Stimulated activated CD4-positive, alpha-beta T cell treated with anti-CD3 and anti-CD28 coated beads, Interleukin-1b, Interleukin-23, amount 100 ng/mL, for 24 hours (primary cell): Measurements from ENCODE around the gene RBM33.

Source experiments
- DNase-seq, 4 experiments: peaks; one replicate each; pipeline ENCODE4 v3.0.0-alpha.2; 2020; ENCODE audit warnings: low read depth in 4 of 4, low spot score in 1 of 4

The RBM33 gene

GRCh38 chr7:155625557-155625956 is 18.9 kb upstream of the RBM33 start:
- DNase-seq, result no peak

DNA sequence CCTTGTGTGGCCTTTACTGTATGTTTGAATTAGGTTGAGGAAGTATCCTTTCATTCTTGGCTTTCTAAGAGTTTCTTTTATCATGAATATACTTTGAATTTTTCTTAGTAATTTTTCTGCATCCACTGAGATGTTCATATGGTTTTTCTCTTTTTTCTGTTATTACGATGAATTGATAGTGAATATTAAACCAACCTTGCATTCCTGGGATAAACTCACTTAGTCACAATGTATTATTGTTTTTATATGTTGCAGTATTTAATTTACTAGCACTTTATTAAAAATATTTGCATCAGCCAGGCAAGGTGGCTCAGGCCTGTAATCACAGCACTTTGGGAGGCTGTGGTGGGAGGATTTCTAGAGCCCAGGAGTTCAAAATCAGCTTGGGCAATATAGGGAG is 15.3 kb upstream of the RBM33 start:
- DNase-seq, result no peak

- no peak for DNase-seq
Observed at GRCh38 chr7:155631155-155631554, 13.3 kb upstream of the RBM33 start.

- DNase-seq, result no peak
Observed at GRCh38 chr7:155635817-155636216, 8.6 kb upstream of the RBM33 start.

DNA sequence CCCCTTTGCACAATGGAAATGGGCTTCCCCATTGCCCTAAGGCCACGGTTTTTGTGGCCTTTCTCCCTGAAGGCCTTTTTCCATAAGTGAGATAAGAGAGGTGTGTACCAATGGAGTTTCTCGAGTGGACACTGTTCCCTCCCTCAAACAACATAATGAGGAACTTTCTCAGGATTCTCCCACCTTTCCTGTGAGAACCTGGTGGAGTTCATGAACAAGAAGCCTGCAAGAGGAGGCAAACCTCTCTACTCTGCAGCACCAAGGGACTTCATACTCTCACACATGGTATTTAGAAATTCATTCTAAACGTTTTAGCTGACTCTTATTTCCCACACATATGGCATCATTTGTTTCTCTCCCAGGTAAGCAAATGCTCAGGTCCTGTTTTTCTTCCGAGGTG is 7.3 kb upstream of the RBM33 start:
- no peak for DNase-seq

- DNase-seq, result no peak
Observed at GRCh38 chr7:155638366-155638765, 6.1 kb upstream of the RBM33 start.

- no peak for DNase-seq
Observed at GRCh38 chr7:155639958-155640520, 4.4 kb upstream of the RBM33 start.

- DNase-seq, result no peak
Observed at GRCh38 chr7:155640629-155641028, 3.8 kb upstream of the RBM33 start.

- DNase-seq, result peak in 1 of 4 experiments; percentile 1
Observed at GRCh38 chr7:155643804-155644177, 670 bp upstream of the RBM33 start.

DNA sequence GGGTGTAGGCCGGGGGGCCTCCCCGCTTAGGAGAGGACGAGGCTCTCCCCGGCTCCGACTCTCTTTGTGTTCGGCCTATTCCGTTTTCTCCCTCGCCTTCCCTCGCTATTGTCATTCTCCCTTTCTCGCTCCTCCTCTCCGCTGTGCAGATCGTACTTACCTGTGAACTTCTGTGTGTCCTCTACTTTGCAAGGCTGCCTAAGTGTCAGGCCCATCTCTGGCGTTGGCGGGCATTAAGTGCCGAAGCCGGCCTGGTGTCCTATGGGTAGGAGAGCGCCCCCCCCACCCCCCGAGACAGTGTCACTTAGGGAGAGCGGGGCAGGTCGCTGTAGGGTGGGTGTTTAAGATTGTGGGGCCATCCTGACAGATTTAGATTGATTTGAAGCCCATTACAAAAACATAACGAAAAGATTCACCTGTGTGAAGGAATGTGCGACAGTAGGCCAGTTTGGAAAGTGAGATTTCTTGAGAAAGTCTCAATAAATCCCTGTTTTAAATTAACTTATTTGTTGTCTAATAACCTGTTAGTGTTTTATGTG is 579 bp downstream of the RBM33 start:
- DNase-seq, result peak; percentile 6 to 21 (median 12)

- DNase-seq, result no peak
Observed at GRCh38 chr7:155645662-155646061, 1.2 kb downstream of the RBM33 start.

DNA sequence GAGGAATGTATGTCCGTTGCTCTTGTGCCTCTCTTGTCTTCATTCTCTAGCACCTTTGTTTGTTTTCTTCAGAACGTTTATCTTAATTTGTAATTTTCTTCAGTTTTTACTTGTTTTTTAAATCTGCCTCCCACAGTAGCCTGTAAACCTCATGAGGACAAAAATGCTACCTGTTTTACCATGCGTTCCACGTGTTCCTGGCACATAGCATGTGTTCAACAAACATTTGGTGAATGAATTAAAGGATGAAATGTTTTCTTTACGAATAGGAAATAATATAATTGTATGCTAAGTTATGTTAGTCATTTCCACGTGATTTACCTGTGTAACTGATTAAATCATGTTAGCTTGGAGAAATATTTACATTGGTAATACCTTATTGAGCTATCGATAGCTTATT is 2.2 kb downstream of the RBM33 start:
- no peak for DNase-seq

- no peak for DNase-seq
Observed at GRCh38 chr7:155647302-155647701, 2.8 kb downstream of the RBM33 start.

- DNase-seq, result no peak
Observed at GRCh38 chr7:155647734-155648133, 3.3 kb downstream of the RBM33 start.

- DNase-seq, result no peak
Observed at GRCh38 chr7:155648752-155649339, 4.4 kb downstream of the RBM33 start.

DNA sequence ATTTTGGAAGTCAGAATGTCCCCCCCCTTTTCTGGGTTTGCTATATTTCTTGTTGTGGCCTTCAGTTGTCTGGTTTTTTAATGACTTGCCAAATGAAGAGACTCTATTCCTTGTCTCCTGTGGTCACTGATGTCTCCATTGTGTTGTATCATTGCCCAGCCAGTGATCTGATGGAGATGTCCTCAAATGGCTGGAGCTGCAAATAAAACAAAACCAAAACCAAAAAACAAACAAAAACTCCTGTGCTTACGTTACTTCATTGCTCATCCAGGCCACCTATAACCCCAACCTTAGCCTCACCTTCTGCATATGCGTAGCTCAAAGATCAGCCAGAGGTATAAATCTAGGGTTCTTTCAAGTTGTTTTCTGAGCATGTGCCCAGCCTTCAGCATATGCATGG is 5.1 kb downstream of the RBM33 start:
- DNase-seq, result no peak

DNA sequence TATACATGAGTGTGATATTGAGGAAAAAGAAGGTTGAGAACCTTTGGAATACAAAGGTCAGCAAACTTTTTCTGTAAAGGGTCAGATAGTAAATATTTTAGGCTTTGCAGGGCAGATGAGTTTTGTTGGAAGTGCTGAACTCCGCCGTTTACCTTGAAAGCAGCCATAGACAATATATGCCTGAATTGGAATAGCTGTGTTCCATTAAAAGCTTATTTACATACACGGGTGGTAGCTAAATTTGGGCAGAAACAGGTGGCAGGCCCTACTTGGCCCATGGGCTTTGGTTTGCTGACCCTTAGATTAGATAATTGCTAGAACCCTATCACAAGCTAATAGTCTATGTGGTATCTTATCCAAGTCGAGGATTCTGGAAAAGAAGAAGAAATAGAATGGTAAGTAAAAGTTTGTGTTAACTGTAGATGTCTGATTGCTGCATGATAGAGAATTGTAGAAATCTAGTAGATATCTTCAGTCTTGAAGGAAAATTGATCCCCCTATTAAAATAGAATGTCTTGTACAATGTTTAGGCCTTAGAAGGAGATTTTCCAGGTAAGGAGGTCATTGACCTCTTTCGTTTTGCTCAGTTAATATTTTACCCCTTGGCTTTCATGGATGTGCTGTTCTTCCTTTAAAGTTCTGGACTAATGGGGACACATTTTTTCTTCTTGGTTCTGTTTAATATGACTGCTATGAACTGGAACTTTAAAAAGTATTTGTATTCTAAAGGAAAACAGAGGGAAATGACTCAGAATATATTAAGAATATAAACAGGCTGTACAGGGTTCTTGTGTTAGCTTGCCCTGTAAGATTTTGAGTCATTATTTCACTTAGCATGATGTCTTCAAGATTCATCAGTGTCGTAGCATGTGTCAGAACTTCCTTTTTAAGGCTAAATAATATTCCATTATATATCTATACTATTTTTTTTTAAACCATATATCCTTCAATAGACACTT is 8.0 kb downstream of the RBM33 start:
- DNase-seq, result no peak

DNA sequence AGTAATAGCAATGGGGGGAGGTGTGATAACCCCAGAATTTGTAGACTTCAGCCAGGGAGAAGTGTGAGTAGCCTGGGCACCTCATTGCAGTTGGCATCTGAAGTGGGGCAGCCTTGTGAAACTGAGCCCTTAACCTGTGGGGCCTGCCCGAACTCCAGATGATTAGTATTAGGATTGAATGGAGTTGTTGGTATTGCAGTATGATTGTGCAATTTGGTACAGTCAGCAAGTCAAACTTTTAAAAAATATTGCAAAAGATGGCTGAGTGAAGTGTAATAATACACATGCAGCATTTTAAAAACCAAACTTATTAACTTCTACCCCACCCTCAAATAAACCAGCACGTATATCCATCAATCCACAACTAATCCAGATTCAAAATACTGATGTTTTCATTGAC is 9.3 kb downstream of the RBM33 start:
- no peak for DNase-seq

GRCh38 chr7:155656891-155657290 is 12.4 kb downstream of the RBM33 start:
- DNase-seq, result no peak

- peak in 1 of 4 experiments; percentile 8 for DNase-seq
Observed at GRCh38 chr7:155660059-155660757, 15.7 kb downstream of the RBM33 start.

GRCh38 chr7:155660758-155661093 is 16.3 kb downstream of the RBM33 start:
- DNase-seq, result no peak
